Smooth muscle cell (in vitro differentiated cells): ENCODE results near the gene CDC42EP5. TPM values are rescaled to one million over a fixed set of nuclear protein-coding genes. Genes with fewer than 3 reads are reported as not detected.

Experiments
- DNase-seq: peaks from one replicate; lab custom pipeline; 2025; ENCODE audit not compliant: unreplicated experiment; lab: John Stamatoyannopoulos, UW
- H2AFZ ChIP-seq: fragments of 200-600 bp; sonication (generic); 2 replicates; pipeline ENCODE4 v1.6.0; 2016; ENCODE audit warnings: antibody characterized with exemption, low read depth, mild to moderate bottlenecking
- H3F3A ChIP-seq: fragments of 200-600 bp; sonication (generic); 2 replicates; pipeline ENCODE4 v1.6.0; 2017; ENCODE audit warnings: antibody characterized with exemption, low read depth
- H3K27ac ChIP-seq: fragments of 200-600 bp; sonication (generic); 2 replicates; pipeline ENCODE4 v1.5.1; 2016; ENCODE audit warnings: low read depth, mild to moderate bottlenecking
- H3K27me3 ChIP-seq: fragments of 200-600 bp; sonication (generic); 2 replicates; pipeline ENCODE4 v1.6.1; 2016; ENCODE audit warnings: low read depth, mild to moderate bottlenecking
- H3K36me3 ChIP-seq: fragments of 200-600 bp; sonication (generic); 2 replicates; pipeline ENCODE4 v1.5.1; 2016; ENCODE audit warnings: low read depth
- H3K4me1 ChIP-seq: fragments of 200-600 bp; sonication (generic); 2 replicates; pipeline ENCODE4 v1.5.1; 2016; ENCODE audit warnings: low read depth
- H3K4me2 ChIP-seq: fragments of 200-600 bp; sonication (generic); 2 replicates; pipeline ENCODE4 v1.6.0; 2016; ENCODE audit warnings: mild to moderate bottlenecking
- H3K4me3 ChIP-seq: fragments of 200-600 bp; sonication (generic); 2 replicates; pipeline ENCODE4 v1.5.1; 2016; ENCODE audit warnings: mild to moderate bottlenecking
- H3K79me2 ChIP-seq: fragments of 200-600 bp; sonication (generic); 2 replicates; pipeline ENCODE4 v1.6.0; 2016; ENCODE audit warnings: low read depth, mild to moderate bottlenecking
- H3K9ac ChIP-seq: fragments of 200-600 bp; sonication (generic); 2 replicates; pipeline ENCODE4 v1.6.0; 2016; ENCODE audit warnings: low read depth
- H3K9me3 ChIP-seq: fragments of 200-600 bp; sonication (generic); replicated peaks from 2 replicates; pipeline ENCODE4 v1.5.1; 2016; ENCODE audit warnings: low read depth
- H4K20me1 ChIP-seq: fragments of 200-600 bp; sonication (generic); 2 replicates; pipeline ENCODE4 v1.6.0; 2016; ENCODE audit warnings: low read depth
- WGBS: methylation state at CpG from one replicate; pipeline ENCODE4 v1.1.7; 2016; ENCODE audit warnings: low lambda C conversion rate; 5-methylcytosine and 5-hydroxymethylcytosine counted together
- polyA plus RNA-seq: library from polyadenylated mRNA; unstranded; fragments of >200 nt; fragmentation: Nextera tagmentation; extraction: Ambion mirVana; gene quantifications from 2 replicates; pipeline ENCODE4 v1.2.1, GENCODE V29; 2016
- total RNA-seq: library from RNA; depleted of rRNA; stranded (reverse); fragments of >200 nt; gene quantifications from 2 replicates; pipeline ENCODE4 v1.2.3, GENCODE V29; 2014
- TF ChIP-seq, protein P1 (sequence below): fragments of 200-600 bp; sonication (generic); IDR thresholded peaks from 2 replicates; pipeline ENCODE4 v1.5.1; 2017; ENCODE audit warnings: borderline replicate concordance, mild to moderate bottlenecking, antibody characterized with exemption; ENCODE audit not compliant: insufficient read depth, poor library complexity, severe bottlenecking

Gene CDC42EP5
- total and polyA plus RNA-seq, 2 experiments from 2014 or later, result 33.6 to 99.8 TPM

GRCh38 chr19:54484451-54484850 is 11.4 kb upstream of the CDC42EP5 start:
- Histone ChIP-seq H3K79me2 (no peaks in the 10 kb centered on the region), H2AFZ (no peak overlapping the region), H3K4me3 (no peak overlapping the region), H3K4me2 (no peak overlapping the region), H3K36me3 (no peaks in the 10 kb centered on the region), H3K27ac (no peak overlapping the region), H3K9ac (no peak overlapping the region), H3K4me1 (no peaks in the 10 kb centered on the region), H3K27me3 (no peaks in the 10 kb centered on the region), H3F3A (no peaks in the 10 kb centered on the region), H4K20me1 (no peaks in the 10 kb centered on the region), H3K9me3 (no peaks in the 10 kb centered on the region)
- TF ChIP-seq, protein P1, sequence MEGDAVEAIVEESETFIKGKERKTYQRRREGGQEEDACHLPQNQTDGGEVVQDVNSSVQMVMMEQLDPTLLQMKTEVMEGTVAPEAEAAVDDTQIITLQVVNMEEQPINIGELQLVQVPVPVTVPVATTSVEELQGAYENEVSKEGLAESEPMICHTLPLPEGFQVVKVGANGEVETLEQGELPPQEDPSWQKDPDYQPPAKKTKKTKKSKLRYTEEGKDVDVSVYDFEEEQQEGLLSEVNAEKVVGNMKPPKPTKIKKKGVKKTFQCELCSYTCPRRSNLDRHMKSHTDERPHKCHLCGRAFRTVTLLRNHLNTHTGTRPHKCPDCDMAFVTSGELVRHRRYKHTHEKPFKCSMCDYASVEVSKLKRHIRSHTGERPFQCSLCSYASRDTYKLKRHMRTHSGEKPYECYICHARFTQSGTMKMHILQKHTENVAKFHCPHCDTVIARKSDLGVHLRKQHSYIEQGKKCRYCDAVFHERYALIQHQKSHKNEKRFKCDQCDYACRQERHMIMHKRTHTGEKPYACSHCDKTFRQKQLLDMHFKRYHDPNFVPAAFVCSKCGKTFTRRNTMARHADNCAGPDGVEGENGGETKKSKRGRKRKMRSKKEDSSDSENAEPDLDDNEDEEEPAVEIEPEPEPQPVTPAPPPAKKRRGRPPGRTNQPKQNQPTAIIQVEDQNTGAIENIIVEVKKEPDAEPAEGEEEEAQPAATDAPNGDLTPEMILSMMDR, result no peak
- DNase-seq, result no peak
- 79% methylated on average over 10 of the region's 10 CpGs for WGBS

- H3K27ac ChIP-seq, result no peak overlapping the region
- DNase-seq, result no peak
- H3K4me1 ChIP-seq, result no peaks in the 10 kb centered on the region
- WGBS, result 85% methylated on average over 3 of the region's 3 CpGs
- H2AFZ ChIP-seq, result no peak overlapping the region
- H3K4me2 ChIP-seq, result no peak overlapping the region
- H3F3A ChIP-seq, result no peaks in the 10 kb centered on the region
- no peaks in the 10 kb centered on the region for H3K79me2 ChIP-seq
- no peaks in the 10 kb centered on the region for H4K20me1 ChIP-seq
- no peaks in the 10 kb centered on the region for H3K9me3 ChIP-seq
- H3K27me3 ChIP-seq, result no peaks in the 10 kb centered on the region
- H3K4me3 ChIP-seq, result no peak overlapping the region
- H3K36me3 ChIP-seq, result no peaks in the 10 kb centered on the region
- TF ChIP-seq, protein P1, result no peak
- no peak overlapping the region for H3K9ac ChIP-seq
These were observed 9.8 kb upstream of the CDC42EP5 start for GRCh38 chr19:54482889-54483288.

DNA sequence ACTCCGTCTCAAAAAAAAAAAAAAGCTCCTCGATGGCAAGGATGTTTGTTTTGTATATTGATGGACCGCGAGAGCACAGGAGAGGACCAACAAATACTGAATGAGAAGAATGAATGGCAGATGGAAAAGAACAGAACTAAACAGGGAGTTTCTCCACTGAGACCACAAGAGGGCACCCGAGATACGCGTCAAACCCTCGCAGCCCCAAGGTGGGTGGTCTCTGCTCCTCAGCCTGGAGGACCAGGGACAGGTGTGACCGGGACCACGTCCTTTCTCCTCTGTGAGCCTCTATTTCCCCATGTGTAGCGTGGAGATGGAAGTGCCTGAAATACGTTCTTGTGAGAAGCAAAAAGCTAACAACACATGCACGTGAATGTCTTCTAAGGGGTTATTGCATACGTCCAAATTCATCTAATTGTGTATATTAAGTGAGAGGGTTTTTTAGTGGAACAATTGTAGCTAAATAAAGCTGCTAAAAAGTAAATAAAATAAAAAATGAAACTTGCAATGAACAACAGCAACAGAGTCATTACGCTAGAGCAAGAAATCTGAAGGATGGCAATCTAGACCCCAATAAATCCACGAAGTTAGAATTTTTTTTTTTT is 8.3 kb upstream of the CDC42EP5 start:
- no peaks in the 10 kb centered on the region for H3K36me3 ChIP-seq
- H3K4me2 ChIP-seq, result no peak overlapping the region
- H2AFZ ChIP-seq, result no peak overlapping the region
- no peak overlapping the region for H3K27ac ChIP-seq
- H3K79me2 ChIP-seq, result no peaks in the 10 kb centered on the region
- no peaks in the 10 kb centered on the region for H3K9me3 ChIP-seq
- no peaks in the 10 kb centered on the region for H3K27me3 ChIP-seq
- H4K20me1 ChIP-seq, result no peaks in the 10 kb centered on the region
- no peaks in the 10 kb centered on the region for H3K4me1 ChIP-seq
- no peaks in the 10 kb centered on the region for H3F3A ChIP-seq
- WGBS, result 23% methylated on average over 16 of the region's 16 CpGs
- DNase-seq, result no peak
- TF ChIP-seq, protein P1, result peak; percentile 61
- H3K9ac ChIP-seq, result no peak overlapping the region
- H3K4me3 ChIP-seq, result no peak overlapping the region

DNA sequence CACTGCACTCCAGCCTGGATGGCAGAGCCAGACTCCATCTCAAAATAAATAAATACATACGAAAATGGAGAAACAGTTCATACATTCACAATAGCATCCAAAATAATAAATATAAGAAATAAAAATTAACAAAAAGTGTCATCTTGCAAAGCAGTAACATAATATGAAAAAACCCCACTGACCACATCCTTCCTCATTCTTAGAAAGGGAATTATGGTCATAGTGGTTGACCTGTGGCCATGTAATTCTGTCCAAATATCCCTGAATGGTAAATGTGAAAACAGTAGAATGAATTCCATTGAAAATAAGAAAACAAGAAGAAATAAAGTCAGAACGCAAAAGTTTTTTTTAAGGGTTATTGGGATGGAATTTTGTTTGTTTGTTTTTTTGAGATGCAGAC is 7.0 kb upstream of the CDC42EP5 start:
- WGBS, result 73% methylated on average over 2 of the region's 2 CpGs
- H3K79me2 ChIP-seq, result no peaks in the 10 kb centered on the region
- H3K36me3 ChIP-seq, result no peaks in the 10 kb centered on the region
- no peaks in the 10 kb centered on the region for H3K27me3 ChIP-seq
- no peak overlapping the region for H3K27ac ChIP-seq
- no peaks in the 10 kb centered on the region for H4K20me1 ChIP-seq
- H3K9me3 ChIP-seq, result no peaks in the 10 kb centered on the region
- no peak for DNase-seq
- no peaks in the 10 kb centered on the region for H3K4me1 ChIP-seq
- H3K9ac ChIP-seq, result no peak overlapping the region
- H3K4me3 ChIP-seq, result no peak overlapping the region
- no peak overlapping the region for H3K4me2 ChIP-seq
- no peaks in the 10 kb centered on the region for H3F3A ChIP-seq
- TF ChIP-seq, protein P1, result no peak
- no peak overlapping the region for H2AFZ ChIP-seq
